Iris pigment epithelial cell (primary cell): ENCODE measurements around the gene MAFG.
"Not testable (repeated sequence)": the region's sequence is repeated elsewhere in the genome, so short reads cannot be mapped to it uniquely, and the experiment has no call there.

ENCODE experiments used
- DNase-seq: peaks from one replicate; pipeline ENCODE4 v3.0.0-alpha.2; 2011; ENCODE audit warnings: low read depth

The MAFG gene

GRCh38 chr17:81923302-81924260 lies 4.0 kb downstream of the MAFG start:
- DNase-seq: peak; percentile 85

DNA sequence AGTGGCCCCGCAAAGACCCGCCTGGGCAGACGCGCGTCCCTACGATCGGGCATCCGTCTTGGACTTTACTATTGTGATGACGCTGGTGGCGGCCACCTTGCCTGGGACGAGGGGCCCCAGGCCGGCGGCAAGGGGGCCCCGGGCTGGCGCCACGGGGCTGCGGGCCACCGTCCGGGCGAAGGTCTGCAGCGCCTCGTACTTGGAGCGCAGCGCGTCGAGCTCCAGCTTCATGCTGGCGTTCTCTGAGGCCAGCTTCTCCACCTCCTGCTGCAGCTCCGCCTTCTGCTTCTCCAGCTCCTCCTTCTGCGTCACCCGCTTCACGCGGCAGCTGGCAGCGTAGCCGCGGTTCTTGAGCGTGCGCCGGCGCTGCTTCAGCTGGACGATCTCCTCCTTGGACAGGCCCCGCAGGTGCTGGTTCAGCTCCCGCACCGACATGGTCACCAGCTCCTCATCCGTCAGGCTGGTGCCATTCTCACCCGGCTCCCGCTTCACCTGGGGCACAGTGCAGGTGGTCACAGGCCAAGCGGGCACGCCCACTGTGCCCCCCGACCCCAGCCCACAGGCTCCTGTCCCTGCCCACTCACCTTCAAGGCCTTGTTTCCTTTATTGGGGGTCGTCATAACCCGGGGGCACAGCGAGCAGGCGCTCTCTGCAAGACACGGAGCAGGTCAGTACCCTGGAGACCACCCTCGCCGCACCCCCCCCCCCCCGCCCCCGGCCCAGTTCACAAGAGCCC lies 4.8 kb downstream of the MAFG start:
- DNase-seq: no peak

- DNase-seq: no peak
Measured at GRCh38 chr17:81921996-81922565, 5.5 kb downstream of the MAFG start.

- DNase-seq: no peak
Measured at GRCh38 chr17:81921537-81921862, 6.0 kb downstream of the MAFG start.

GRCh38 chr17:81920612-81921536 lies 6.7 kb downstream of the MAFG start:
- no peak for DNase-seq

GRCh38 chr17:81918832-81919545 lies 8.5 kb downstream of the MAFG start:
- no peak for DNase-seq

GRCh38 chr17:81918333-81918669 lies 9.2 kb downstream of the MAFG start:
- DNase-seq: not testable (repeated sequence)

- peak; percentile 52 for DNase-seq
Measured at GRCh38 chr17:81917565-81918332, 9.8 kb downstream of the MAFG start, which contains the start of gene SIRT7. Gene SIRT7 (minus strand): TSS chr17:81918176. CDS start chr17:81918131, 45 bp downstream.

DNA sequence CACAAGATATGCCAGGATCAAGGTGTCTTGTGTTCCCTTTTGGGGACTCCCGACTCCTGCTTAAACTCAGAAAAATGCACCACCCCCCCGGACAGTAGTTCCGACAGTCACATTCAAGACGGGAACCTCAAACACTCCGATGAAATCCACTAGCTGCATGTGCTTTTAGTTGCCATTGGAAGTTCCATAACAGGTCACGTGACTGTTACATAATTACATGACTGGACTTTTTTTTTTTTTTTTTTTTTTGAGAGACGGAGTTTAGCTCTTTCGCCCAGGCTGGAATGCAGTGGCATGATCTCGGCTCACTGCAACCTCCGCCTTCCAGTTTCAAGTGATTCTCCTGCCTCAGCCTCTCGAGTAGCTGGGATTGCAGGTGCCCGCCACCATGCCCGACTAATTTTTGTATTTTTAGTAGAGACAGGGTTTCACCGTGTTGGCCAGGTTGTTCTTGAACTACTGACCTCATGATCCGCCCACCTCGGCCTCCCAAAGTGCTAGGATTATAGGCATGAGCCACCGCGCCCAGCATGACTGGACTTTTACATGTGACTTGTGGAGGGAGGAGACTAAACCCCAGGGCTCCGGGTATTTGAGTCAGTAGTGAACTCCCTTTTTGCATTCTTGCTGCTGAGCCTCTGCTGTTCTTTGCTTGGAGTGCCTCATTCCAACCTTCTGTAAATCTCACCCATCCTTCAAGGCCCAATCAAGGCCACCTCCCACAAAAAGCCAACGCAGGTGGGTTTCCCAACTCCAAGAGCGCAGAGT lies 11.1 kb downstream of the MAFG start:
- DNase-seq: peak; percentile 84

DNA sequence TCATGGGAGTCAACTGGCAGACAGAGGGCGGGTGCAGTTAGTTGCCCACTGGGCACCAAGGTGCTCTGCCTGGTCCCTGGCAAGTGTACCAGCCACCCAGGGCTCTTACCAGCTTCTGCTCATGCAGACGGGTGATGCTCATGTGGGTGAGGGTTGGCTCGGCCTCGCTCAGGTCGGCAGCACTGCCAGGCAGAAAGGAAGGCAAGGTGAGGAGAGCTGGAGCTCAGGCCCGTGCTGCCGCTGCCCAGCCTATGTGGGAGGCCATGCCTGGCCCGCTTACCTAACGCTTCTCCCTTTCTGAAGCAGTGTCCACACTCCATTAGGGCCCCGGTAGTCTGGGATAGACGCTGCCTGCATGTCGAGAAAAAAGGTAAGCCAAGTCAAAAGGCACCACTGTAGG lies 12.2 kb downstream of the MAFG start:
- DNase-seq: no peak

DNA sequence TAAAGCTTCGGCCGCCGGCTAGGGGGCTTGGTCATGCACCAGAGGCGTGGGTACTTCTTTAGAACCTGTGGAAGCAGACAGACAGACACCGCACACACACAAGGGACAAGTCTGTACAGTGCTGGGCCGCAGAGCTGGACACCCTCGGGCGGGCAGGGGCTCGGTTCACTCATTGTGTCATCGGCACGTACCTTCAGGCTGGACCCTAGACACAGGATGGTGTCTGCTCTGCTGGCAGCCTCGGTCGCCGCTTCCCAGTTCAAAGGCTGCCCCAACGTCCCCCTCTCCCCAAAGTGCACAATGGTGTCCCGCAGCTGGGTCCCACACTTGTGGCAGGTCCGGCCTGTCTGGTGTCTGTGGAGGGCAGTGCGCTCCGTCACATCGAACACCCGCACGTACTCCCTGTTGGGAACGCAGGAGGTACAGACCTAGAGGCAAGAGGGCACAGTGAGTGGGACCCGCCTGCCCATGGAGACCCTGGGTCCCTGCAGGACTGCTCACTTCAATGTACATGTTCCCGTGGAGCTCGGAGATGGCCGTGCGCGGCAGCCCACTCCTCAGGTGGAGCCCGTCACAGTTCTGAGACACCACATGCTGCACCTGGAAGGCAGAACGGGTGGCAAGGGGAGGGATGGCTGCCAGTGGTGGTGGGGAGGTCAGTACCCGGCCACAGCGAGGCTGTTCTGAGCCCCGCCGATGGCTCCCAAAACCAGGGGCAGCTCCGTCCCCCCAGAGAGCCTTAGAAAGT lies 13.3 kb downstream of the MAFG start:
- DNase-seq: no peak

DNA sequence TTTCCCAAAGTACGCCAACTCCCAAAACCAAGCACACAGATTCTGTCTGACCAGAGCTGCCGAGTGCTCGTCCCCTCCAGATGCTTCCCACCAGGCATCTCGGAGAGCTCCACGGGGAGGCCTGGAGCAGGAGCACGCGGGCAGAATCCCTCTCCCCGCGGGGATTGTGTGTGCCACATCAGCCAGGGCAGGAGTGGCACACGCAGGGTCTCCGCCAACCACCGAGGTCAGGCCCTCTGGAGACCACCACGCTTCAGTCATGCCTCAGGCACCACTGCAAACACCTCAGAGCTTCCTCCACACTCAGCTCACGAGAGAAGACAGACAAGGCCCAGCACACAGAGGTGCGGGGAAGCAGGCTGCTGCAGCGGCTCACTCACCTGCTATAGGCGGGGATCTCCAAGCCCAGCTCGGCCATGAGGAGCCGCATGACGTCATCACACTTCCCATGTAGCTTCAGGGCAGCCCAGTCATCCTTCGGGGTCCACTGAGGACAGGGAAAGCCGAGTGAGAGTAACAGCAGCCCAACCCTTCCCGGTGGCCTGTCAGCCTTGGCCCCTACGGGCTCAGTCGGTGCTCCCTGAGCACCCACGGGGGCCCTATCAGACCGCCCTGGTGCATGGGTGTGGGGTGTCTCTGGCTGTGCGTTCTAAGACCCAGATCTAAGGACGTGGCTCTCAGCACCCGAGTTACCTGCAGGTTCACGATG lies 14.0 kb downstream of the MAFG start:
- no peak for DNase-seq

DNA sequence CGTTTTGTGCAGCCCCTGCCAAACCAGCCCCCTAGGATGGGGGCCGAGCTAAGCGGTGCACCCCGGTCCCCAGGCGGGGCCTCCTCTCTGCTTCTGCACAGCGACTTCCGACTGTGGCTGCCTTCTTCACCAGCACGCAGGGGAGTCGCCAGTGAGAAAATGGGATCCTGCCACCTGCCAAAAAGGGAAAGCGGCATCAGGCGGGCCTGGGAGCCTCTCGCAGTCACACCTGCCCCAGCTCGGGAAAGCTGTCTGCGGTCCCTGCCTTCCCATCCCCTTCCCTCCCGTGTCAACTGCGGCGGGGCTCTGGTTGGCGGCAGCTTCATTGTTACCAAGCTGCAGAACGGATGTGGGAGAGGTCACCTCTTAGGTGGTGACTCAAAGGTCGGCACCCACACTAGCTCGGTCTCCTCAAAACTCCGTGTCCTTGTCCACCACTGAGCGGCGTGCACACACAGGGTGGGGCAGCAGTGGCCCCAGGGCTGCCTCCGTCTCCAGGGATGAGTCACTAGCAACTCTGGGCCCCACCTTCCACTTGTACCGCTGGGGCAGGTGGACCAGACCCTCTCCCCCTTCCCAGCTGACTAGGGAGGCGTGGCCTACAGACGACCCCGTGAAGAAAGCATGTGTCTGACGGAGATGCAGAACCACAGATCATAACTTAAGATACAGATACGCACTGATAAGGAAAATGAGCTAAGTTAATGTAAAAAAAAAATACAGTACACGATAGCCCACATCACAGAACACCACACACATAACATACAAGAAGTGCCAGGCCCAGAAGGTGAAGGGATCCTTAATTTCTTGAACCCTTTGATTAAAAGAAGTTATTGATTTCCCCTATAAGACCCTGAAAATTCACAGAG lies 14.9 kb downstream of the MAFG start:
- no peak for DNase-seq

- no peak for DNase-seq
Measured at GRCh38 chr17:81911969-81912368, 15.6 kb downstream of the MAFG start.

- DNase-seq: peak; percentile 78
Measured at GRCh38 chr17:81911277-81911961, 16.1 kb downstream of the MAFG start, which contains the start of gene PCYT2. Gene PCYT2 (minus strand): TSS chr17:81911399. CDS start chr17:81911355, 44 bp downstream.

DNA sequence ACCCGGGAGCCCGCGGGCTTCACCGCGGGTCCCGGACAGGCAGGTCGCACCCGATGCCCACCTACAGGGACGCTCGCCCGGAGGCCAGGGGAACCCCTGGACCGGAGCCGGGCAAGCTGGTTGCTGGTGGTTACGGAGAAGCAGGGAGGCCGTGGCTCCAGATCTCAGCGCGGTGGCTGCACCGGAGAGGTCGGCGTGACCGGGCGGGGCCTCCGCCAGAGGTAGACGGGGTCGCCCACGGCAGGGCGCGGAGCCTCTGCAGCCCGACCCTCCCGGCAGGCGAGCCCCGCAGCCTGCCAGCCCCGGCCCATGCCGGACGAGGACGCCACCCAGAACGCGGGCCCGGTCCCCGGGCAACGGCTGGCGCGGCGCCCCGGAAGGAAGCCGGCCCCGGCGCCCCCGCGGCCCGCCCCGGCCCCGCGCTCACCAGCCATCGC lies 16.7 kb downstream of the MAFG start:
- no peak for DNase-seq
